Activated T-cell treated with anti-CD3 and anti-CD28 coated beads for 48 hours (primary cell): ENCODE measurements around the gene ADARB2.
"Not testable (repeated sequence)": the region's sequence is repeated elsewhere in the genome, so short reads cannot be mapped to it uniquely, and the experiment has no call there.

Experiments used
- DNase-seq: peaks from one replicate; pipeline ENCODE4 v3.0.0-alpha.2; 2020; ENCODE audit warnings: low read depth

The ADARB2 gene

DNA sequence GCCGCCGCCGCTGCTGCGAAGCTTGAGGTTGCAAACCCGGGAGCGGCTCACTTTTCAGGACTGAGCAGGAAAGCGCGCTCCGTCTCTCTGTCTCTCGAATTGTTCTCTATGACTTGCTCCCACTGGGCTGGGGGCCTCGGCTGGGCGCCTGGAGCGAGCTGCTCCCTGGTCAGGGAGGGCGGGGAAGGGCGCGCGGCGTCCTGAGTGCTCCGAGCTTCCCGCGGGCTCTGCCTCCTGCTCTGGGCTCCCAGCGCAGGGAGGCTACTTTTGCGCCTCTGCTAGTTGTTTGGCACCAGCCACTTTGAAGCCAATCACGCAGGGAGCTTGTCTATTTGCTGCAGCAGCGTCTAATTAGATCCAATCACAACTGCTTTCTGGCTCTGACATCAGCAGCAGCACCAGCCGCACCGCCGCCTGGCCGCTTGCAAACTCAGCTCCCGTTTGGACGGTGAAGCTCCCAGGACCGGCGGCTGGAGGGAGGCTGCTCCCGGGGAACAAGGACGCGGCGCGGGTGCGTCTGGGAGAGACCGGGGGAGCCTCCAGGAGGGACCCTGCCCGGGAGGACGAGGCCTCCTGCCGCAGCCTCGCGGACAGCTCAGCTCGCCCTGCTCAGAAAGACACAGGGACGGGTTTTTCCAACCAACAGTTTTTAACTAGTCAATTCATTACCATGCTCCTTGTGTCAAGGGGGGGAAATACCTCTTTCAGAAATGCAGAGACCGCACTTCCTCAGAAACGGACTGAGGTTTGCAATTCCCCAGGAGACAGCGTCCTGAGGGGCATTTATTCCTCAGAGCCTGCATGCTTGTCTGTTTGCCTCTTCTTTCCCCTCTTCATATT is at the start of gene ADARB2:
ADARB2 (minus strand) TSS at position 304 of the 840 bp plus-strand sequence.
- no peak for DNase-seq

DNA sequence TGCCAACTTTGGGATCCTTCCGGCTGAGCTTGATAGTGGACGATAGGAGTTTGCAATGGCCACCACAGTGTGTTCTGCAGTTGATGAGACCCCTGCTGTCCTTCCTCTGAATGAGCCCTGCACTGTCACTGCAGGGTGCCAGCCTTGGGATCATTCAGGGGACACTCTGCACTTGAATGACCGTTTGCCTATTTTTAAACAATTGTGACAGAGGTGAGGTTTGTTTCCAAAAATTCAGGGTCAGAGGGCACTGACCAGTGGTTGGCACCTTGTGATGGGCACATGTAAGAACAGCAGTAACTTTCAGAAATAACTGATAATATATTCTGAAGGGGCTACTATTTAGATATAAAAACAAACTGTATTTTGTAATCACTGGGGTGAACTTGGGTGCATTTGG is 48.5 kb upstream of the ADARB2 start:
- DNase-seq: no peak

DNA sequence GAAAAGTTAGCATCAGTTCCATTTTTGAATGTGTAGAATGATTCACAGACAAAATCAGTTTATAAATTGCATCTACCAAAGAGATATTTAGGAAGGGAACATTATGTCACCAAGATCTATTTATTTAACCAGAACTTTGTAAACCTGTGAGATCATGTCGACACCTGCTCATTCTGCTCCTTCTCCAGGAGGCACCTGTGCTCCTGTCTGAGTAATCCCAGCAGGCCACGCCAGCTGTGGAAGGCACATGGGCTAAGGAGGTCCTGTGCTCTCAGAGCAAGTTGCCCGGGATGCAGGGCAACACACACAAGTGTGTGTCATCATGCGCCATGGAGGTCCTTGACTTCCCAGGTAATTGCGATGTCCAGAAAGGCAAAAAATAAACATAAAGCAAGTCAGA is 45.5 kb upstream of the ADARB2 start:
- DNase-seq: no peak

DNA sequence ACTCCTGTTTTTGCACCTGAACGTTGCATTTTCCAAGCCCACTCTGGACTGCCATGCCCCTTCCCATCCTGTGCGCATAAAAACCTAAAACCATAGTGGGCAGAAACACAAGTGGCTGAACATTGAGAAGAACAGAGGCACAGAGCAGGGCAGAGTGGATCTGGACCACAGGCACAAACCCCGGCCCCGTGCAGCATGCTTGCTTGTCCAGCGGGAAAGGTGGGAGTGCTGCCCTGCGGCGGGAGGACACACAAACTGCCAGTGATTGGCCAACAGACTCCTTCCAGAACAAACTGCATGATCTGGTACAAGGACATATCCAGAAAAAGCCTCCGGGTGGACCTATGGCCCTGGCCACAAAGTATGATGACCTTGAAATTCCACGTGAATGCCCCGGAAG is 42.5 kb upstream of the ADARB2 start:
- no peak for DNase-seq

DNA sequence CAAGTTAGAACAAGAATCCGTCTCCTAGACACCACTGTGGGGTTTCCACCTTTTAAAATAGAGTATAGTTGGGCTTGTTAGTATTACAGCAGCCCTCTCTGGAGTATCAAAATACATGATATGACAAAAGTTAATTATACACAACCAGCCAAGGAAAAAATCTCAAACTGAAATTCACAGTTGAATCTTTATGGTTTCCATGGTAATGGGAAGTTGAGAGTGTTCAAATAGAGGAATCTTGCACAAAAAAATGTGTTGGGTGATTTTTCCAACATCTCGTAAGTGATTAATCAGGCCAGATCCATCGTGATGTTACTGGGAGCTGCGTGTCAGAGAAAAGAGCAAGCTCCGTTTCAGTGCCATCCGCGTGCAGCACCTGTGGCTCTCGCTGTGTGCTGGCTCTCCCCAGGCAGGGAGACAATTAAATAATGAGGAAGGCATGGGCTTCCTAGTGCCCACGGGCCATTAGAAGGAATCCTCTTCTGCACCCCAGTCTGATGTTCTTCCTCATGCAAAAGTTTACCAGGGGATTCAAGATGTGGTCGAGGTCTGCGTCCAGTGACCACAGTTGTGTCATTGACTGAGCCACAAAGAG is 41.1 kb upstream of the ADARB2 start:
- no peak for DNase-seq

DNA sequence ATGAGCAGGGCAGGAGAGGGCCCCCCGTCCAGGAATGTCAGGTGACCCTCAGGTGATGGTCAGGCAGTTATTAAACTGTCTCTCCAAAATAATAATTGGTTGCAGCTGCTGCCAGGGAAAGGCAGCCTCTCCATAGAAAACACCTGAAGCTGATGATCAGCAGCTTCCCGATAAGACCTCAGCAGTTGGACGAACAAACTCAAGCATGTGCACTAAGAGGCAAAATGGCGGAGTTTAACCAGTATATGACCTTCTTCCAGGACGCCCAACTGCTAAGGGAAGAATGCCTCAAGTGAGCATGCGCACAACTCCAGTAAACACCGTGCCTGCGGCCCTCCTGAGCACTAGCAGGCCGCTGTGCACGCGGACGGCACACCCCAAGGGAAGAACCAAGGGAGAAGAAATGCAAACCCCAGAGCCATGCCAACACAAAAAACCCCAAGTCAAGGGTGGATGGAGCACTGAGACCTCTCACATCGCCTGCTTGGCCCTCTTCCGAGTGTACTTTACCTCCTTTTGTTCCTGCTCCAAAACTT is 38.9 kb upstream of the ADARB2 start:
- DNase-seq: no peak

DNA sequence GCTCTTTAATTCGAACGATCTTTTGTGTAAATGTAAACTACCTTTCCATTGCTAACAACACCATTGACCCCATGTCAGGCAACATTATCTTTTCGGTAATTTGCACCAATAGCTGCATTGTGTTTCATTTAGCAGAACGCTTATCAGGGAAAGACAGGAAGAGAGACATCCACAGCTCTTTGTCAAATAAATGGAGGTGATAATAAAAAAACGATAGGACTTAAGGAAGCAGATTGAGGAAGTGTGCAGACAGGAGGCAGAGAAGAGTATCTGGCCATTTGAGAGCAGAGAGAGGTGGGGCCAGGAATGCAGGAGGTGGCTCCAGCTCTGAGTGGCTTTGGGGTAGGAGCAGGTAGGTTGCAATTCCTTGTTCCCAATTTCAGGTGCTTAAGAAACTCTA is 37.5 kb upstream of the ADARB2 start:
- no peak for DNase-seq

DNA sequence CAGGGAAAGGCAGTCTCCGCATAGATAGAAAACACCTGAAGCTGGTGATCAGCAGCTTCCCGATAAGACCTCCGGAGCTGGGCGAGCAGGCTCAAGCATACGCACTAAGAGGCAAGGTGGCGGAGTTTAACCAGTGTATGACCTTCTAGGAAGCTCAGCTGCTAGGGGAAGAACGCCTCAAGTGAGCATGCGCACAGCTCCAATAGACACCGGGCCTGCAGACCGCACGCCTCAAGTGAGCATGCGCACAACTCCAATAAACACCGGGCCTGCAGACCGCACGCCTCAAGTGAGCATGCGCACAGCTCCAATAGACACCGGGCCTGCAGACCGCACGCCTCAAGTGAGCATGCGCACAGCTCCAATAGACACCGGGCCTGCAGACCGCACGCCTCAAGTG is 35.9 kb upstream of the ADARB2 start:
- DNase-seq: not testable (repeated sequence)

DNA sequence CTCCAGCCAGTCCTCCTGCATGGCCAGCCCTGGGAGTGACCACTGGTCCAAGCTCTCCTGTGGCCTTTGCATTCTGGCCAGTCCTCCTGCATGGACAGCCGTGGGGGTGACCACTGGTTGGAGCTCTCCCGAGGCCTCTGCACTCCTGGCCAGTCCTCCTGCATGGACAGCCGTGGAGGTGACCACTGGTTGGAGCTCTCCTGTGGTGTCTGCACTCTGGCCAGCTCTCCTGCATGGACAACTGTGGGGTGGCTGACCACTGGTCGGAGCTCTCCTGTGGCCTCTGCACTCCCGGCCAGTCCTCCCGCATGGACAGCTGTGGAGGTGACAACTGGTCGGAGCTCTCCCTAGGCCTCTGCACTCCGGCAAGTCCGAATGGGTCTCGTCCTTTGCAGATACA is 28.7 kb upstream of the ADARB2 start:
- DNase-seq: no peak

DNA sequence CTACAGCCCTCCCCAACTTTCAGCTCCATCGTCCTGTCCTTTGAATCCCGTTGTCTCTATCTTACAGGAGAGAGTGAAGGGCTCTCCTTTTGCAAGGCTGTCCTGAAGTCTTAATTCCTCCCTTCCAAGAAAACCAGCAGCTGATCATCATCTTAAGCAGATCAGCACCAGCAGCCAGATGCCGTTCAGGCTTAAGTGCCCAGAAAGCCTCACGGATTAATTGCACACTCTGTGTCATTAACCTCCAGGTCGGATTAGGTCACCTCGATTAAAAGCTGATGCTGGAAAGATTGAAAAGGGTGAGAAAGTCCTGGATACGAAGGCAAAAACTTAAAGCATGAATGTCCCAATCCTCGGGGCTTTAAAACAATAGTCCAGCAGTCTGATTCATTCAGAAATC is 24.8 kb upstream of the ADARB2 start:
- DNase-seq: no peak

DNA sequence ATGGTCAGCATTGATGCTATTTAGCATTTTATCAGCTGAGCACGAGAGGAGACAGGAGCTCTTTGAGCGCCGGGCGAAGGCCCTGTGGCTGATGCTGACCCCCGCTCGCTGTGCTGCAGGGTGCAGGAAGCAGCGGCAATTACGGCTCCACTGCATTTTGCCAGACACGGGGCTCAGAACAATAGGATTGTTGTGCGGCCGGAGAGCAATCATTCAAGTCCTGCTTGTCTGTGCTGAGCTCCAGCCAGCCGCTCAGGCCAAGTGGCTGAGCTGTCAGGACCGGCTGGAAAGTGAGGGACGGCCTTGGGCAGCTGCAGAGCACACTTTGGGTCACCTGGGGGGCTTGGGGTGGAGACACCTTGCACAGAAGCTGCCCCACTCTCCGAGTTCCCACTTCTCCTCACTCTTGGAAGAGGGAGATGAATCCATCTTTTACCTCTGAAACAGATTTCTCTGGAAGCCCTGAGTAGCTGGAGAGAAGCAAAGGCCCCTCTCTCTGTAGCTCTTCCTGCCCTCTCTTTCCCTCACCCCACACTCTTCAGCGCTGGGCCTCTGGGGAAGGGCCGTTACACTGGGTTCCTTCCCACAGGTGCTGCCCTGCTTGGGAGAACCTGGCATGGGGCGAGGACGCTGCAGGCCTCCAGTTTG is 17.3 kb upstream of the ADARB2 start:
- no peak for DNase-seq

DNA sequence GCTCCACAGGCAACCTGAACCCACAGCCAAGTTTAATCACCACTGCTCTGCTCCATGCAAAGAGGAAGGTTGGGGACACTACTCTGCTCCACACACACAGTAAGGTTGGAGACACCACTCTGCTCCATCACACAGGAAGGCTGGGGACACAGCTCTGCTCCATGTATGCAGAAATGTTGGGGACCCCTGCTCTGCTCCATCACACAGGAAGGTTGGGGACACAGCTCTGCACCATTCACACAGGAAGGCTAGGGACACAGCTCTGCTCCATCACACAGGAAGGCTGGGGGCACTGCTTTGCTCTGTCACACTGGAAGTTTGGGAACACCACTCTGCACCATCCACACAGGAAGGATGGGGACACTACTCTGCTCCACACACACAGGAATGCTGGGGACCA is 14.8 kb upstream of the ADARB2 start:
- no peak for DNase-seq

DNA sequence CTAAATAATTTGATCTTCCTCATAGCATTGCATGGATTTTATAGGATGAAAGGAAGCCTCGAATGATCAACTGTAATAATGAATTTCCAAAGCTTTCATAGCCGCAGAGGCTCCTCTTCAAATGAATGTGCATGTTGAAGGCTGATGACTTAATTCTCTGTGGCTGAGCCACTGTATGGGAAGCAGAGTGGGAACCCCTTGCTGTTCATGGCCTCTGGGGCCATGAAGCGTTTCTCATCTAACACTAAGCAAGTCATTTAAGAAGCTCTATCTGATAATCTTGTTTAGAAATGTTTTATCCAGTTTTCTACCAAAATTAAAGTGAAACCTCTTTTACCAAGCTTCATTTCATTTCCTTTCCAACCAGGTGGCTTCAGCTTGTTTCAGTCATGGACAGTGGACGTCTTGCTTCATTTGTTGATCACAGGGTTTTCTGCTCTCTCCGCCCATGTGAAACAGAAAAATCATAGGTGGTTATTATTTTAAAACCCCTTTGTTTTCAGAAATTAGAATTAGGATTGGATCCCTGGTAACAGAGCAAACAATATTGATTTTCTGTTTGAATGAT is 10.3 kb upstream of the ADARB2 start:
- DNase-seq: no peak

DNA sequence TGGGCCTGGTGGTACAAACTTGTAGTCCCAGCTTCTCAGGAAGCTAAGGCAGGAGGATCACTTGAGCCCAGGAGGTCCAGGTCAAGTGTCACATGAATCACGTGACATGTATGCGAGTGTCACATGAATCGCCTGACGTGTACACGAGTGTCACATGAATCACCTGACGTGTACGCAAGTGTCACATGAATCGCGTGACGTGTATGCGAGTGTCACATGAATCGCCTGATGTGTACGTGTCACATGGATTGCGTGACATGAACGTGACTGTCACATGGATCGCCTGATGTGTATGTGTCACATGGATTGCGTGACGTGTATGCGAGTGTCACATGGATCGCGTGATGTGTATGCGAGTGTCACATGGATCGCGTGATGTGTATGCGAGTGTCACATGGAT is 9.5 kb upstream of the ADARB2 start:
- DNase-seq: no peak

DNA sequence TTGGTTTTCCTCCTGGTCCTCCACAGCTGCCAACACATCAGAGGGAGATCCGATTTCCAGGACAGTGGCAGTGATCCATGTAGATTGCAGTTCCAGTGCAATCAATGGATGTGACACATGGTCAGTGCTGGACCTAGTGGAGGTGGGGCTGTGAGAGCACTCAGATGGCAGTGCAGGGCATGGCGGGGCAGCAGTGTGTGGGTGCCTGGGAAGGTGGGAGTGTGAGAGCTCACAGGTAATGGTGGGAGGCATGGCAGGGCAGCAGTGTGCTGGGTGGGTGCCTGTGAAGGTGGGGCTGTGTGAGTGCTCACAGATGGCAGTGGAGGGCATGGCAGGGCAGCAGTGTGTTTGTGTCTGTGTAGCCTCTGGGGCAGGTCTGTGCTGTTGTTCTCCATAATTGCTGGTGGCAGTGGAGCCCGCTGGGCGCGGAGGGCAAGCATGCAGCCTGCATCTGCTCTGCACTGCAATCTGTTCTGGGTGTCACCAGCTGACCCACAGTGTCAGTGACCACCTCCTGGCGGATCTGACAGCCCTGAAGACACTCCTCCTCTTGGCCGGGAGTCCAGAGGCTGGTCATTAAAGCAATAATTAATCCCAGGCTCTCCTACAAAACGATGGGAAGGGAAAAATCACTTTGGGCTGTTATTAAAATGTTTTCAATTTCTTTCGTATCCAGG is 8.6 kb upstream of the ADARB2 start:
- no peak for DNase-seq

DNA sequence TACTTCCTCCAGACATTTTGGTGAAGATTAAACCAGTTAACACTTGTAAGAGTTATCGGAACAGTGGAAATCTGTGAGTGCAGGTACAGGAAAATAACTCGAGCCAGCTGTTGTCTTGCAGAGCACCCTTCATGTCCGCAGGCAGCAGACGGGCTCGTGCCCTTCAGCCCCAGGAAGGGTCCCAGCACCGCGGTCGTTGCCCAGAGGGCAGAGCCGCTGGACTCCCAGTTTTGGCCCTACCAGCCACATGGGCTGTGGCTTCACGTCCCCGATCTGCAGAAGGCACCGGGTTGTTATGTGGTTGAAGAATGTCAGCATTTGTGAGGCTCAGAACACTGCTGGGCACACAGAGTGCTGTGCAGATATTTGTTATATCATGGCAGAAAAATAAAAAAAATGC is 7.2 kb upstream of the ADARB2 start:
- no peak for DNase-seq

DNA sequence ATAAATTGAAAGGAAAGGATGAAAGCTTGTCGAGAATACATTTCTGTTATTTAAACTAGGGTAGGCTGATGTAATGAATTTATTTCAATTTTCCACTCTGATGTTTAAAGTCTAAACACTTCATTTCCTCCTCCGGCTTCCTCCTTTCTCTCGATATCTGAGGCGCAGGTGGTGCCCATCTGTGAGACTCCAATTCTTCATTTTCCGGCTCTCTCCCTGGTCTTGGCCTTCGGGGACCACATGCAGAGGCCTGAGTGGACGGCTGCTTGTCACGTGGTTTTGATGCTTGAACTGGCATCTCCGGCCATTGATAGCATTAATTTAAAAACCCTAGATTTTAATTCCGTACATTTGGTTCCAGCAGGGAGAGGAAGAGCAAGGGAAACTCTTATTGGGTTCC is 5.8 kb upstream of the ADARB2 start:
- DNase-seq: no peak

DNA sequence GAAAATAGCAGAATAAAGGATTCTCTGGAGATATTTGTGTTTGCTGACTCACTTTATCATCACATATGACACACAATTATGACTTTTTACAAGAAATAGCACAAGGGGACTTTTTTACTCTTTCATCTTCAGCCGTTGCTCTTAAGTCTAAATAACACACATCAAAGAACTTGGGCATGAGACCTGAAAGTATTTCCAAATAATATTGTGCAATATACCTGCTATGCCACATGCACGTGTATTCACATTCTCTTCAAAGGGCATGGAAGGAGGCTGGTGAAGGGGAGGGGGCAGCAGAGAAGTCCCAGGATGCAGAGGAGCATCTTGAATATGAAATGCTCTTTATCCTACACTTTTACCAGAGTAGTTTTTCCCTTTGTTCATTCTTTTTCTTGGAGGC is 4.1 kb upstream of the ADARB2 start:
- DNase-seq: no peak

DNA sequence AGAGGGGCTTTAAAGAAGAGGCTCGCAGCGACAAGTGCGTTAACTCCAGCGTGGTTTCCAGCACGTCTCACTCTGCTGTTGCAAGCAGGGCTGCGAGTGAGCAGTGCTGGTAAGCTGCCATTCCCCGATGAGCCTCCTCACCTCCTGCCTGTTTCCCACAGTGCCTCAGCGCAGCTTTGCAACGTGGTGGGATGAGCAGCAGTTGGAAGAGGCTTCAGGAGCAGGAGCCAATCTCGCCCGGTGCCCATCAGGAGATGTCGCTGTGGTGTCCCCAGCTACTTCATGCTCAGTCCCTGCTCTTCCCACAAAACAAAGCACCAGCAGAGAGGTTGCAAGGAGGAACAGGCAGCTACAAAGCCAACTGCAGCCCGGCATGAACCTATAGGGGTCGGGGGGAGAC is 2.4 kb upstream of the ADARB2 start:
- DNase-seq: no peak

DNA sequence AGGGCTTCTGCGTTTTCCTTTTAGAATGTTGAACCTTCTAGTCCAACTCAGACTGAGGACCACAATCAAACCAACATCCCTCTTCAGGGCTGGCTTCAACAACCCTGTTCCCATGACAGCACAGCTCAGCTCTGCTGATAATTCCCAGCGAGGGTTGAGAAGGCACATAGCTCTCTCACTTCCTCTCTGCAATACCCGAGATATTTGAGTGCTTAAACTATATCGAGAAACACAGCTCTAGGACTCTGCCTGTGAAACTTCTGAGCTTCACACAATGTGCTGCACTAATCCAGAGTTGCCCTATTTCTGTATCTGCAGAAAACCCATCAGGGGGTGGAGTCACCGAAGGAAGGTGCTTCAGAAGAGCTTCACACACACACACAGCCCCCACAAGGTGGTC is 1.6 kb upstream of the ADARB2 start:
- DNase-seq: no peak

DNA sequence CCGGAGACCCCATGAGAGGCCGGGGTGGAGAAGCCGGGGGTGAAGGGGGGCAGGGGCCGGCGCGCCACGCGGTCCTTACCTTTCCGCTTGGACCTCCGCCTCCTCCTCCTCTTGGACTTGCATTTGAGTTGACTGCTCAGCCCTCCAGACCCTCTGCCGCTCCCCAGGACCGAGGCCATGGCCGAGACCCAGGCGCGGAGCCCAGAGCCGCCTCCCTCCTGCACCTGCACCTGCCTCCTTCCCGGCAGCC is 428 bp downstream of the ADARB2 start:
- no peak for DNase-seq

DNA sequence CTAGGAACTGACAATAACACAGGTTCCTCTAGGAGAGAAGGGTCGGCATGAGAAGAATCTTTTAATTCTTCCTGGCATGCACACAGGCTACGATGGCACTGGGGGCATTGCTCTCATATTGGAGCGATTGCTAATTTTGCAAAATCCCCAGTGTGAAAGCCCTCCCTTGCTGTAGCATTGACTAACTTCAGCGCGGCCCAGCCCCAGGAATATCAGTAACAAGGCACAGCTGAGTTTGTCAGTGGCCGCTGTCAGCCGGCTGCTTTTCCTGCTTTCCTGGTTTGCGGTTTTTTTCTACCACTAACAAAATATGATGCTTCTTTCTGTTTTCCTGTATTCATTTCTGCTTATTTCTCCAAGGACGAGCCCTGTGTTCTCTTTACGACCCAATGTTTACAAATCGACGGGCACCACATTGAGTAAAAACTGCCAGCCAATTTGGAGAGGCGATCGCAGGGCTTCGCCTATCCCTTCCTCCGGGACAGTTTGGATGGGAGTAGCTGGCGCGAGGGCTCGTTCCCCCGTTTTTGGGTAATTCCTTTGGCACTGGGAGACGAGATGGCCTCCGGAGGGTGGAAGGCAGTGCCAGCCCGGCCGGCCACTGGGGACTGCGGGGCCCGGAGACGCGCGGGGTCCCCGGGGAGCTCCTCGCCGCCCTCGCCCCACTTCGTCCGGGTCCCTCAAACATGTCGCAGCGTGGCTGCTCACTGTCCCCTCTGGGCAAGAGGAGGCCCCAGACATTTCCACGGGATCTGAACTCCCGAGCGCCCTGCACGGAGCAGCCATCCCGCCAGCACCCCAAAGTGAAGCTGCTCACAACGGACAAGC is 967 bp downstream of the ADARB2 start:
- DNase-seq: no peak
